ENCODE data around the gene WDR86. TPM values are rescaled to one million over a fixed set of nuclear protein-coding genes. Genes with fewer than 3 reads are reported as not detected.

The WDR86 gene
- total RNA-seq, 2 donors from 2014 or later: 8.5 TPM; not detected in 1

- Histone ChIP-seq H3K4me3 (no peak overlapping the region), H3K9me3 (no peaks in the 10 kb centered on the region), H3K27ac (no peak overlapping the region), H3K4me1 (ENCODE audit: control insufficient read depth in 1 of 2, low read depth in 2 of 2) (peaks cover 23 to 53% of the 10 kb centered on the region in 2 donors), H3K36me3 (no peaks in the 10 kb centered on the region), H3K27me3 (replicated peaks; ENCODE audit: insufficient read depth) (no peaks in the 10 kb centered on the region)
- DNase-seq (ENCODE audit: low spot score) (no peak), ATAC-seq (ENCODE audit: insufficient number of reproducible peaks, low FRiP score, low read depth) (no peak)
- TF ChIP-seq CTCF (IDR thresholded peaks at IDR 0.05): no peak
Measured at GRCh38 chr7:151429560-151430331, 19.9 kb upstream of the WDR86 start.

DNA sequence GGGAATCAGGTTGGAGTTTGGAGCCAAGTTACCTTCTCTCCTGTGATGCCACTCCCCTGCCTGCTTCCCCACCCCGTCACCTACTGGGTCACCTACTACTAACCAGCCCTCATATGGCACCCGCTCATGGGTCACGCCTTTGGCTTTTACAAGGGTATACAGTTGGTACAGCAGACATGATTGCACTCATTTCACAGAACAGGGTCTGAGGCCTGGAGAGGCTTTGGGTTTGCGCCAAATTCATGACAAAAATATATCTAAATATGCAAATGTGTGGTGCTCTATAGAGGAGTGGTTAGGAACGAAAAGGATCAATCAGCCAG, 19.4 kb upstream of the WDR86 start:
- no peaks in the 10 kb centered on the region for H3K9me3 ChIP-seq
- no peak for TF ChIP-seq CTCF (IDR thresholded peaks at IDR 0.05)
- ATAC-seq (ENCODE audit: insufficient number of reproducible peaks, low FRiP score, low read depth) (no peak), DNase-seq (ENCODE audit: low spot score) (no peak)
- no peaks in the 10 kb centered on the region for H3K36me3 ChIP-seq
- H3K27me3 ChIP-seq (replicated peaks; ENCODE audit: insufficient read depth): no peaks in the 10 kb centered on the region
- peaks cover 23 to 53% of the 10 kb centered on the region in 2 donors for H3K4me1 ChIP-seq (ENCODE audit: control insufficient read depth in 1 of 2, low read depth in 2 of 2)
- H3K4me3 ChIP-seq: no peak overlapping the region
- no peak overlapping the region for H3K27ac ChIP-seq

GRCh38 chr7:151428378-151429236, 18.8 kb upstream of the WDR86 start:
- no peaks in the 10 kb centered on the region for H3K9me3 ChIP-seq
- peak overlapping the region in 1 of 2 donors; percentile 28 for H3K27ac ChIP-seq
- ATAC-seq (ENCODE audit: insufficient number of reproducible peaks, low FRiP score, low read depth): no peak
- DNase-seq (ENCODE audit: low spot score): no peak
- peaks cover 23 to 53% of the 10 kb centered on the region in 2 donors for H3K4me1 ChIP-seq (ENCODE audit: control insufficient read depth in 1 of 2, low read depth in 2 of 2)
- H3K4me3 ChIP-seq: no peak overlapping the region
- no peaks in the 10 kb centered on the region for H3K27me3 ChIP-seq (replicated peaks; ENCODE audit: insufficient read depth)
- H3K36me3 ChIP-seq: no peaks in the 10 kb centered on the region
- TF ChIP-seq CTCF (IDR thresholded peaks at IDR 0.05): no peak

DNA sequence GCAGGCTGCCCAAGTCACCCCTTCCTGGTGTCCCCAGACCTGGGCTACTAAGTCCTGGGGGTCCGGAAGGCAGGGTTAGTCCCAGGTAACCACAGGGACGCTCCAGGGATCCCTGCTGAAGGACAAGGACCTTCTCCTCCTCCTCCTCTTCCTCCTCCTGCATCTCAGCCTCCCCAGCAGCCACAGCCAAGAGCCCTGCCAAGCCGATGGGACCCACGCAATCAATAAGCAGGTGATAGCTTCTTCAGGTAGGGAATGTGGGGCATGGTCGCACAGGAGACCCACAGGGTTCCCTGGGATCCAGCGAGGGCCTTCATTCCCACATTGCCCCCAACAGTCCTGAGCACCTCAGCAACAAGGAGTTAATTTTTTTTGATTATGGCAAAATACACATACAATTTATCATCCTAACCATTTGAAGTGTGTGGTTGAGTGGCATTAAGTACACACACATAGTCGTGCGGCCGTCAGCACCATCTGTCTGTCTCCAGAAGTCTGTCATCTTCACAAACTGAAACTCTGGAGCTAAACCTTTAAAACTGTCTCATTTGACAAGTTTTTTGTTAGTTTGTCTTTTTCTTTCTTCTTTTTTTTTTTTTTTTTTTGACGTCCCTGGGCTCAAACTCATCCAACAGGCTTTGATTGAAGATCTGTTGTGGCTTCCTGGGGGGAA, 18.0 kb upstream of the WDR86 start:
- no peaks in the 10 kb centered on the region for H3K36me3 ChIP-seq
- no peak for TF ChIP-seq CTCF (IDR thresholded peaks at IDR 0.05)
- ATAC-seq (ENCODE audit: insufficient number of reproducible peaks, low FRiP score, low read depth): no peak
- peaks cover 23 to 53% of the 10 kb centered on the region in 2 donors for H3K4me1 ChIP-seq (ENCODE audit: control insufficient read depth in 1 of 2, low read depth in 2 of 2)
- no peak overlapping the region for H3K4me3 ChIP-seq
- H3K27ac ChIP-seq: peak overlapping the region in 1 of 2 donors; percentile 28
- no peaks in the 10 kb centered on the region for H3K27me3 ChIP-seq (replicated peaks; ENCODE audit: insufficient read depth)
- no peaks in the 10 kb centered on the region for H3K9me3 ChIP-seq
- no peak for DNase-seq (ENCODE audit: low spot score)
